Stimulated activated CD4-positive, alpha-beta T cell treated with anti-CD3 and anti-CD28 coated beads, Interleukin-2, amount 100 ng/mL, for 24 hours (primary cell): Measurements from ENCODE around the gene RCL1.
"Not testable (repeated sequence)": the region's sequence is repeated elsewhere in the genome, so short reads cannot be mapped to it uniquely, and the experiment has no call there.

Source experiments
- DNase-seq, 2 donors: peaks; one replicate each; pipeline ENCODE4 v3.0.0-alpha.2; 2020

RCL1 gene

DNA sequence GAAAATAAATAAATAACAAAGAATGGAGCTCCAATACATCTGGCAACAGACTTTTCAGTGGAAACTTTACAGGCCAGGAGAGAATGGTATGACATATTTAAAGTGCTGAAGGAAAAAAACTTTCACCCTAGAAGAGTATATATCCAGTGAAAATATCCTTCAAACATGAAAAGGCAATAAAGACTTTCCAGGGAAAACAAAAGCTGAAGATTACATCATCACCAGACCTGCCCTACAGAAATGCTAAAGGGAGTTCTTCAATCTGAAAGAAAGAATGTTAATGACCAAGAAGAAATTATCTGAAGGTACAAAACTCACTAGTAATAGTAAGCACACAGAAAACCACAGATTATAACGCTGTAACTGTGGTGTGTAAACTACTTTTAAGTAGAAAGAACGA, 8.3 kb upstream of the RCL1 start:
- no peak for DNase-seq

DNA sequence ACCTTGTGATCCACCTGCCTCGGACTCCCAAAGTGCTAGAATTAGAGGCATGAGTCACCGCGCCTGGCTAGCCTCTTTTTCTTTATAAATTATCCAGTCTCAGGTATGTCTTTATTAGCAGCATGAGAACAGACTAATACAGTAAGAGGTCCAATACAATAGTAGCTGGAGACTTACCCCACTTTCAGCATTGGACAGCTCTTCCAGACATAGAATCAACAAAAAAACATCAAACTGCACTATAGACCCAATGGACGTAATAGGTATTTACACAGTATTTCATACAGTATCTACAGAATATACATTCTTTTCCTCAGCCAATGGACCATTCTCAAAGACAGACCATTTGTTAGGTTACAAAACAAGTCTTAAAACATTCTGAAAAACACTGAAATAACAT, 6.1 kb upstream of the RCL1 start:
- DNase-seq: no peak

DNA sequence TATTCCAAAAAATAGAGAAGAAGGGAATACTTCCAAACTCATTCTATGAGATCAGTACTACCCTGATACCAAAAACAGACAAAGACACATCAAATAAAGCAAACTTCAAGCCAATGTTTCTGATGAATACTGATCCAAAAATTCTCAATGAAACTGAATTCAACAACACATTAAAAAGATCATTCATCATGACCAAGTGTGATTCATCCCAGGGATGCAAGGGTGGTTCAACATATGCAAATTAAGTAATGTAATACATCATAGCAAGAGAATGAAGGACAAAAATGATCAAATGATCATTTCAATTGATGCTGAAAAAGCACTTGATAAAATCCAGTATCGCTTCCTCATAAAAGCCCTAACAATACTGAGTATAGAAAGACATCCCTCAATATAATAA, 4.9 kb upstream of the RCL1 start:
- DNase-seq: no peak

DNA sequence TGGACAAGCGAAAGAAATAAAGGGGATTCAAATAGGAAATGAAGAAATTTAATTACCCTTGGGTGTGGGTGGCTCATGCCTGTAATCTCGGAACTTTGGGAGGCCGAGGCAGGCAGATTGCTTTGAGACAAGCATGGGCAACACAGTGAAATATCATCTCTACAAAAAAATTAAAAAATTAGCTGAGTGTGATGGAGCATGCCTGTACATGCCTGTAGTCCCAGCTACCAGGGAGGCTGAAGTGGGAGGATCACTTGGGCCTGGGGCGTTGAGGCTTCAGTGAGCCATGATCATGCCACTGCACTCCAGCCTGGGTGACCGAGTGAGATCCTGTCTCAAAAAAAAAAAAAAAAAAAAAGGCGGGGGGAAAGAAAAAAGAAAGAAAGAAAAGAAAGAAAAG, 4.0 kb upstream of the RCL1 start:
- no peak for DNase-seq

DNA sequence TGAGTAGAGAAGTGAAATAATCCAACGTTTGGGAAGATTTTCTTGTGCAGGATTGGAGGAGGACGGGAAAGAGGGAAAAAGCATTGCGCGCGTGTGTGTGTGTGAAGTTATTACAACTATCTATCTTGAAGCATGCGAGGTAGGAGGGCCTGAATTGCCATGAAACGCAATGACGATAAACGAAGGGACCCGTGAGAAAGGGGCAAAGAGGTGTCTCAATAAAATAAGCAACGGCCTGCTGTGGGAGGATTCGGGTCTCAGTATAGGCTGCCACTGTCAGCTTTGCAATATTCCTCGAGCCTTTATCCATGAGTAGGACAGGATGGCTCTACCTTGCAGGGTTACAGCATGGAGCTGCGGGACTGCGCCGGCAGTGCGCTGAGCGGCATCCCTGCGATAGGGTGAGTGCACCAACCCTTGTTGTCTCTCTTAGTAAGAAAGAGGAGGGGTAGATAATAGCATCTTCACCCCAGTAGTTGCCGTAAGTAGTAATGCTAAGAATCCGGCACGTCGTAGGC, 631 bp upstream of the RCL1 start:
- no peak for DNase-seq

DNA sequence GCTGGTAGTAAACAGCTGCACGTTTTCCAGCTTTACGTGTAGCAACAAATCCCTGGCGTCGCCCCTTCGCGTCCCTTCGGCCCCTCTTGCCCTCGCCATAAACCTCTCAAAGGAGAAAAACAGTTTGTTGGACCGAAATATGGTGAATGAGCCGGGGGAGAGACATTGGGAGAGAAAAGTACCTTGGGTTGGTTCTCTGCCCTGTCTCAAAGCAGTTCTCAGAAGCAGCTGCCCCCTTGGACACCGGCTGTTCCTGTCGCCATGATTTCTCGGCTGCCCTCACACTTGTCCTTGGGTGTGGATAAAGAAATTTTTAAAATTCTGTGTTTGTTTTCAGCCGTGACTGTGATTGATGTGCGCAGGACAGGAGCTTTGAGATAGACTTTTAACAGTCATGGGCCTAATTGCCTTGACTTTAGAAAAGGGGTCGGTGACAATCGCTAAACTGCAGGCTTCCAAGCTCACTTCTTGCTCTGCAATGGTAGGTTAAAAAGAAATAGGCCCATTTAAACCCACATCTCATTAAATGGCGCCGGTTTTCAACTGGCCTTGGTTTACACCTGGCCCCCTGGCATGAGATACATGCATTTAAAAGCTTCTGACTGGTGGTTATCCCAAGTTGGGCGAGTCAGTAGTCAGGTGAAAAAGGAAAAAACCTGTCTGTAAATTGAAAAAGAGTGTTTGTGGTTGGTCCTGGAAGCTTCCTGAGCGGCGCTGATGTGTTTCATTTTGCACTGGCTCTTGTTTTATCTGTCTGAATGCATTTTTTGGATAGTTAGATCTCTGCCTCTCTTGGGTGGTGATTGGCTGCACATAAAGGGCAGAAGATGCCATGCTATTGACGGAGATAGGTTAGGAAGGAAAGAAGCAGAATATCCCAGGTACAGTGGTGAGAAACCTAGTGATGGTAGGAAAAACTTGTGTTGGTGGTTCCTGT, 983 bp downstream of the RCL1 start:
- no peak for DNase-seq

DNA sequence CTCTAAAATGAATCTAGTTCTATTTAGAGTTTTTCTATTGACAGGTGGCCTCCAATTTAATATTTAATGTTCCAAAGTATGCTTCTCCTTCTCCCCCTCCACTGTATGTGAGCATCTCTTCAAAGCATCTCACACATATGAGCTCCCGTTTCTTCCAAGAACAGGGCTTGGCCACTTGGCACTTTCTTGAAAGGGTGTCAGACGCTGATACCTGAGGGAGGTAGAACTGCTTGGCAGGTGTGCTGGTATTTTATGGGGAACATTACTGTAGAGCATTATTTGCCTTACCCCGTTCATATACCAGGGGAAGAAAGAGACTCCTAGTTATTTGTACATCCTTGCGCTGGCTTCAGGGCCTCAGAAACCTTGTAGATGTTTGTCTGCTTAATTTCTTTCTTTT, 1.9 kb downstream of the RCL1 start:
- no peak for DNase-seq

DNA sequence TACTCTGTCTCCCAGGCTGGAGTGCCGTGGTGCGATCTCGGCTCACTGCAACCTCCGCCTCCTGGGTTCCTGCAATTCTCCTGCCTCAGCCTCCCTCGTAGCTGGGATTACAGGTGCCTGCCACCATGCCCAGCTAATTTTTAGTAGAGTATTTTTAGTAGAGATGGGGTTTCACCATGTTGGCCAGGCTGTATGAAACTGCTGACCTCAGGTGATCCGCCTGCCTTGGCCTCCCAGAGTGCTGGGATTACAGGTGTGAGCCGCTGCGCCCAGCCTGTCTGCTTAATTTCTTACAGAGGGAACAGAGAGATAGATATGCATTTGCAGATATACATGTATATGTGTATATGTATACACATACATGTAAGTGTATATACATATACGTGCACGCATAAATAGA, 2.4 kb downstream of the RCL1 start:
- DNase-seq: not testable (repeated sequence)

DNA sequence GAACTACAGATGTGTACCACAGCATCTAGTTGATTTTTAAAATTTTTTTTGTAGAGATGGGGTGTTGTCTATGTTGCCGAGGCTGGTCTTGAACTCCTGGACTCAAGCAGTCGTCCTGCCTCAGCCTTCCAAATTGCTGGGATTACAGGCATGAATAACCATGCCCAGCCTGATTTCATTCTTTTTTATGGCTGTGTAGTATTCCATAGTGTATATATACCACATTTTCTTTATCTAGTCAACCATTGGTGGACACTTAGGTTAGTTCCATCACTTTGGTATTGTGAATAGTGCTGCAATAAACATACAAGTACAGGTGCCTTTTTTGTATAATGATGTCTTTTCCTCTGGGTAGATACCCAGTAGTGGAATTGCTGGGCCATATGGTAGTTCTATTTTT, 3.8 kb downstream of the RCL1 start:
- no peak for DNase-seq

DNA sequence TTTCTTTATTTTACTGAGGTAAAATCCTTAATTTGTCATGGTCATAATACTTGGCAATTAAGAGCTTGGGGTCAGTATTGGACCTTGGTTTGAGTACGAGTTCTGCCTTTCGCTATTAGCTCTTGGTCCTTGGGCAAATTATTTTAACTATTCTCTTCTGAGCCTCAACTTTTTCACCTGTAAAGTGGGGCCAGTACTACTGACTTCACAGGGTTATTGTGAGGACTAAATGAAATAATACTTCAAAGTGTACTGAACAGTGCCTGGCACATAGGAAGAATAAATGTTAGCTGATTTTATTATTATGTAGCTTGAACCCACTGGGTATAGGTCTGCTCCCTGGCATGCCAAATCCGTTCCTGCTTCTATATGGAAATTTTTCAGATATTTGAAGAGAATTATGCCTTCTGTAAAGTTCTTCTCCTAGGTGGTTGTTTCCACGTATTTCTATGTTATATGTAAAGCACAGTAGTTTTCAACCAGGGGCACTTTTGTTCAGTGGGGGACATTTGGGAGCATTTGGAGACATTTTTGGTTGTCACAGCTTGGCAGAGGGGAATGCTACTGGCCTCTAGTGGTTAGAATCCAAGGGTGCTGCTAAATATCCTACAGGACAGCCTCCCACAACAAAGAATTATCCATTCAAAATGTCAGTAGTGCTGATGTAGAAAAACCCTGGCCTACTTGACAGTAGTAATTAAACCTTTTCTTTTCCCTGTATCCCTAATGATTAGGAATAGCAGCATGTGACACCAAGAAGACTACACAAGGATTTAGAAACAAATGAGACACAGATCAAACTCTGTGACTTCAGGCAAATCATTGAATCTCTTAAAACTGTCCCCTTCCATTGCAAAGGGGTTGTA, 4.5 kb downstream of the RCL1 start:
- DNase-seq: no peak

DNA sequence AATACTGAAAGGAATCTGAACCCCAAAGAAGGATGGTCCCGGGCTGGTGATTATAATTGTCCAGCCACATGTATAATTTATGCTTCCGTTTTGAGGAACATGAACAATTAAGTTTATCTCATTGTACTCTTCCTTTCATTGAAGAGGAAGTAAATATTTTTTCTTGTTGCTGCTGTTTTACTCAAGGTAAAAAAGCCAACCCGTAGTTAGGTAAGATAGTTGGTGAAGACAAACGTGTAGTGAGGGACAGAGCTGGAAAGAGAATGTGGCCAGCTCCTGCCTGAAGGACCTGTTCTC, 5.1 kb downstream of the RCL1 start:
- no peak for DNase-seq

DNA sequence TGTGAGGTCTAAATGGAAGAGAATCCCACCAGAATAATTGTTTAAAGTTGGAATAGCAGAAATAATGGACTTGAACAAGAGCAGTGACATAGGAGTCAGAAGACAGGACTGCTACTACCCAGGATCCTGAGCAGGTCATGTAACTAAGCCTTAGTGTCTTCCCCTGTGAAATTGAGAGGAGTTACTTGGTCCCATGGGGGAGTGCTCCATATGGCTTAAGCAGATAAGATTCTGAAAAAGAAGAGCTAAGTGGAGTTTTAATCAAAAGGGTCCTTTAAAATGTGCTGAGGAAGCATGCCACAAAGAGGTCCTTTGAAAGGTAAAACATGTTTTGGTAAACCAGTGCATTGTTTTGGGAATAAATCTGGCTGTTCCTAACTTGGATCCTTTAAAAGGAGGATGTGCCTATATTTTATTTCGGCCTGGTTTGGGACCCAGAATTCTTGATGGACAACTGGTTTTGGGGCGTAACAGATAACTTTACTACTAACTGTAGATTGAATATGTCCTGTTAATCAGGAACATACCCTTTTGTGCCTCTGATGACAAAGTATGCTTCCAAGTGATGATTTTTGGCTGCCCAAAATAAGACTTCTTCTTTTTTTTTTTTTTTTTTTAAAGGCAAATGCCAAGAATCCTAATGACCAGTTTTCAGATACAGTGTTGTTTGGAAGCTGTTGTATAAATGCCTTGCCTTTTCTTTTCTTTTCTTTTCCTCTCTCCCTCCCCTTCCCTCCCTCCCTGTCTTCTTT, 5.7 kb downstream of the RCL1 start:
- DNase-seq: no peak

DNA sequence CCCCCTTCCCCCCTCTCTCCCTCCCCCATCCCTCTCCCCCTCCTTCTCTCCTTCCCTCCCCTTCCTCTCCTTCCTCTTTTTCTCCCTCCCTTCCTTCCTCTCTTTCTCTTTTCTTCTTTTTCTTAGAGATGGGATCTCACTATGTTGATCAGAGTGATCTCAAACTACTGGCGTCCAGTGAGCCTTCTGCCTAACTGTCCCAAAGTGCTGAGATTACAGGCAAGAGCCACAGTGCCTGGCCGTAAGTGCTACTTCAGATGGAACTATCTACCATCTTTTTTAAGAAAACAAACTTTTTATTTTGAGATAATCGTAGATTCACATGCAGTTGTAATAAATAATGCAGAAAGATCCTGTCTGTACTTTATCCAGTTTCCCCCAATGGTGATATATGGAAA, 6.3 kb downstream of the RCL1 start:
- no peak for DNase-seq

DNA sequence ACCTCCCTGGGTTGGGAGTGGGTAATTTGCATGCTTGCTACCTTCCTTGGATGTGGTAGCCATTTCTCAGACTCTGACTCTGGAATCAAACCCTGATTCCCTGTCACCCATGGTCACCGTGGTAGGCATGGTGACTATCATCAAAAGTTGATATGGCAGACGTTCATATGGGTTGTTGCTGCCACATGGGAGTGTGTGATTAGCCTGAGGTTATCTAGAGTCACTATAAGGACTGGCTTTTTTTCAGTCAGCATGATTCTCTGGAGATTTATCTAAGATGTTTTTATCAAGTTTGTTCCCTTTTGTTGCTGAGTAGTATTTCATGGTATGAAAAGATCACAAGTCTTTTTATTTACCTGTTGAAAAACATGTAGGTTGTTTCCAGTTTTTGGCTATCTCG, 7.0 kb downstream of the RCL1 start:
- DNase-seq: no peak

DNA sequence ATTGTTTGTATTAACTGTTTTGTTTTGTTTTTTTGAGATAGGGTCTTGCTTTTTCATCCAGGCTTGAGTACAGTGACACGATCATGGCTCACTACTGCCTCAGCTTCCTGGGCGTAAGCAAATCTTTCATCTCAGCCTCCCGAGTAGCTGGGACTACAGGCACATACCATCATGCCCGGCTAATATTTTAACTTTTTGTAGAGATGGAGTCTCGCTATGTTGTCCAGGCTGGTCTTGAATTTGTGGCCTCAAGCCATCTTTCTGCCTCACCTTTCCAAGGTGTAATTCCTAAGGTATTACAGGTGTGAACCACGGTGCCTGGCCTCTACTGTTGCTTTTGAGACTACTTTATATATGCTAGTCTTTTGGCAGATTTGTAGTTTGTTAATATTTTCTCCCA, 8.4 kb downstream of the RCL1 start:
- no peak for DNase-seq

DNA sequence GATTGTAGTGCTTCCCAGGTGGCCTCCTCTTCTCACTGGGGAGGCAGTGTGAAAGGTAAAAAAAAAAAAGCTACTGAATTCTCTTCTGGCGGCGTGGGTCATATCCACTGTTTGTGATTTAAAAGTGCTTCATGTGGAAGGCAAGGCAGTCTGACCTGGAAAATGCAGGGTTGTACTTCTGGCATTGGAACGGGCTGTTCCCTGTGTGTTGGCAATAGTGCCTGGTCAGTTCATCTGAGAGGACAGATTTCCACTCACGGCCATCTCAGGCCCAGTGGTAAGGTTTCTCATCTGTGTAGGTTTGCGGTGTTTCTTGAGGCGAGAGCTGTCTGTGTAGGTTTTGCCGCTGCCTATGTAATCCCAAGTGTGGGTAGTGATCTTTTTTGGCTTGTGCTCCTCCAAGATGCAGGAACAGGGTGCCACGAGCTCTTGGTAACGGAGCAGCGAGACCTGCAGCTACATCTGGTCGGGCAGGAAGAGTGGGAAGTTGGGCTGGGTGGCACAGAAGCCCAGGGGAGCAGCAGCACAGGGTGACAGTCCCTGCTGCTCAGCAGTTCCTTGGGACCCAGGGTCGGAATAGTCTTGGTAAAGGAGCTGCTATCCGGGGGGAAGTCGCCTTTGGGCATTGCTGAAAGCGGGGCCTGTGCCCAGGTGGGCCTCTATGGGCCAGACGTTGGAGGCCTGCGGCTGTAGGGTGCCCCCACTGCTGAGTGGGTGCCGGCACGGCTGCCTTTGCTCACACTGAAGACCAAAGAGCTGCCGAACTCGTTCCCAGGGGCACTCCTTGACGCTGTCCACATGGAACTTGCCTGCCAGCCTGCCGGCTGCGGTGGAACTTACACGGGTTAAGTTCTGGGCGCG, 11.2 kb downstream of the RCL1 start:
- no peak for DNase-seq

DNA sequence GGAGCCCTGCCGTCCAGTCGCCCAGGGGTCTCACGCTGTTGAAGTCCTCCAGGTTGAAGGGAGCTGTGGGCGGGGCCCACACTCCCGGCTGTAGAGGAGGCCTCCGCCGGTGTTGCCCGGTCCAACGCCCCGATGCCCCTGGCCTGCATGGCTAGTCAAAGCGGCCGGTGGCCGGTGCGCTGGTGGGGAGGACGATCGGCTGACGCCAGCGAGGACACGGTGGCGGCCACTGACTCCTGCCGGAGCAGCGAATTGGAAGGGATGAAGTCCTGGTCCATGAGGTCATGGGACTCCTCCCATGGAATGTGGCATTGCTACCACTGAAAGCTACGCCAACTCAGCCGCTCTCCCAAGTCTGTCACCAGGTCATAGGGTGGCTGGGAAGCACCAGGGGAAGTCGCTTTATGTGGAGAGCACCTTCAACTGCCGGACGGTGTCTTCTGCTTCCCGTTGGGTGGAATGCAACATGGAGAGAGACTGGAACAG, 11.8 kb downstream of the RCL1 start:
- DNase-seq: no peak

DNA sequence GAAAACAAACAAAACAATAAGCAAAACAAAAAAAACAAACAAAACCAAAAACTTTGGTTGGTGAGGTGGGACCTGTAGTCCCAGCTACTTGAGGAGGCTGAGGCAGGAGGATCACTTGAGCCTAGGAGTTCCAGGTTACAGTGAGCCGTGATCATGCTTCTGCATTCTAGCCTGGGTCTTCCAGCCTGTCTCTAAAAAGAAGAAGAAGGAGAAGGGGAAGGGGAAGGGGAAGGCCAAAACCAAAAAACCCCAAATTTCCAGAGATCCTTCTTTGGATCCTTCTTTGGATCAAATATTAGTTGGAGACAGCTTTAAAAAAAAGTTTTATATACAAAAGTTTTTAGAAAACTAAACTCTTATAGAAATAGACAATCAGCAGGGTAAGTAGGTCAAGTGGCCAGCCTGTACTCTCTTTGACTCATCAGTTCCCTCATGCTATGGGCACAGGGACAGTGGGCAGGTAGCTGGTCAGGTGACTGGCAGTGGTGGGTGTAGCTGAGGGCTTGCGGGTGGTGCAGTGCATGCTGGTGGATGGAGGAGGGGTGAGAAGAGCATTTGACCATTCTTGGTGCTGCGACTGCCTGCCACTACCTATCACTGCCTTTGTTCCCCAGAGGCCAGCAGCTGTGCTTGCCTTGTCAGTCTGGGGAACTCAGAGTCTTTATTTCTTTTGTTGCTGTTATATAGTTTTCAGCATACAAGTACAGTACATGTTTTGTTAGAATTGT, 12.6 kb downstream of the RCL1 start:
- no peak for DNase-seq

DNA sequence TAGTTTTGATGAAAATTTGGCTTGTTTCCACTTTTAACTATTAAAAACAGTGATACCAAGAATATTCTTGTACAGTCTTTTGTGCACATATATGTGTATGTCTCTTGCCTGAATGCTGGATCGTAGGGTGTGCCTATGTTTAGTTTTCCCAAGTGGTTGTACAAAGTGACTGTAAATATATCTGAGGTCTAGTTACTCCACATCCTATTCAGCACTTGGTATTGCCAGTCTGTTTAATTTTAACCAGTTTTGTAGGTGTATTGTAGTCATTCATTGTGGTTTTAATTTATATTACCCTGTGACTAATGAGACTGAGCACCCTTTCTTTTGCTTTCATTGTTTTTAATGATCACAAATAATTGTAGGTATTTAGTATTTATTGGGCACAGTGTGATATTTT, 17.8 kb downstream of the RCL1 start:
- DNase-seq: no peak

DNA sequence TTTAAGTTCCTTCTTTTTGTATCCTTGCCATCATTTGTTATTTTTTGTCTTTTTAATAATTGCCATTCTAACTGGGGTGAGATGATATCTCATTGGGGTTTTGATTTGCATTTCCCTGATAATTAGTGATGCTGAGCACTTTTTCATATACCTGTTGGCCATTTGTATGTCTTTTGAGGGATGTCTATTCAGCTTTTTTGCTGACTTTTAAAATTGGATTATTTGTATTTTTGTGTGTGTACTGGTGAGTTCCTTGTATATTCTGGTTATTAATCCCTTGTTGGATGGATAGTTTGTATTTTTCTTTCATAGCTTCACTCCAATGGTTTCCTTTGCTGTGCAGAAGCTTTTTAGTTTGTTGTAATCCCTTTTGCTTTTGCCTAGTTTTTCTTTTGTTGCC, 19.1 kb downstream of the RCL1 start:
- no peak for DNase-seq

DNA sequence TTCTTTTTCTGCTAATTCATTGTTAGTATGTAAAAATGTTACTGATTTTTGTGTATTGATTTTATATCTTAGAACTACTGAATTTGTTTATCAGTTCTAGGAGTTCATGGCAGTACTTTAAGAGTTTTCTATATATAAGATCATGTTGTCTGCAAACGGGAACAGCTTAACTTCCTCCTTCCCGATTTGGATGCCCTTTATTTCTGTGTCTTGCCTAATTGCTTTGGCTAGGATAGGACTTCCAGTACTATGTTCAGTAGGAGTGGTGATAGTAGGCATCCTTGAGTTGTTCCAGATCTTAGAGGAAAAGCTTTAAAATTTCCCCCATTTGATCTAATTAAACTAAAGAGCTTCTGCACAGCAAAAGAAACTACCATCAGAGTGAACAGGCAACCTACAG, 20.1 kb downstream of the RCL1 start:
- DNase-seq: no peak

DNA sequence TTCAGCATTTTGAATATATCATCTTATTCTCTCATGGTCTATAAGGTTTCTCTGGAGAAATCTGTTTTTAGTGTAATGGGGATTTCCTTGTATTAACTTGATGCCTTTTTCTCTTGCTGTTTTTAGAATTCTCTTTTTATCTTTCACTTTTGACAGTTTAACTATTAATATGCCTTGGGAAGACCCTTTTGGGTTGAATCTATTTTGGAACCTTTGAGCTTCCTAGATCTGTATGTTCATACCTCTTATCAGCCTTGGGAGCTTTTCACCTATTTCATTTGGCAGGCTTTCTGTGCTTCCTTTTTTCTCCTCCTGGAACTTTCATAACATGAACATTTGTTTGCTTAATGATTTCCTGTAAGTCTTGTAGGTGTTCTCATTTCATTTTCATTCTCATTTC, 22.2 kb downstream of the RCL1 start:
- DNase-seq: no peak
